BLaER1 (cell line): ENCODE measurements around the gene GJB1.

Experiments used
- H3K27ac ChIP-seq: shearing (Covaris generic); formaldehyde crosslinking; 2 replicates; pipeline ENCODE4 v1.8.1; 2022
- H3K27me3 ChIP-seq: shearing (Covaris generic); formaldehyde crosslinking; 2 replicates; pipeline ENCODE4 v1.8.1; 2022
- H3K36me3 ChIP-seq: shearing (Covaris generic); formaldehyde crosslinking; 2 replicates; pipeline ENCODE4 v1.8.1; 2022
- H3K4me1 ChIP-seq: shearing (Covaris generic); formaldehyde crosslinking; 2 replicates; pipeline ENCODE4 v1.8.1; 2022
- H3K4me2 ChIP-seq: shearing (Covaris generic); formaldehyde crosslinking; 2 replicates; pipeline ENCODE4 v1.8.1; 2022
- H3K4me3 ChIP-seq: shearing (Covaris generic); formaldehyde crosslinking; 2 replicates; pipeline ENCODE4 v1.8.1; 2022
- H3K9ac ChIP-seq: shearing (Covaris generic); formaldehyde crosslinking; 2 replicates; pipeline ENCODE4 v1.8.1; 2022
- H3K9me3 ChIP-seq: shearing (Covaris generic); formaldehyde crosslinking; 2 replicates; pipeline ENCODE4 v1.8.1; 2022
- H4K20me1 ChIP-seq: shearing (Covaris generic); formaldehyde crosslinking; 2 replicates; pipeline ENCODE4 v1.8.1; 2022
- Cebpa-rat ChIP-seq: shearing (Covaris generic); IDR thresholded peaks from 2 replicates; pipeline ENCODE4 v1.8.1; 2022

GJB1 gene

GRCh38 chrX:71228063-71228642 is 5.1 kb downstream of the GJB1 start:
- Histone ChIP-seq H3K36me3 (no peaks in the 10 kb centered on the region), H3K27ac (no peak overlapping the region), H3K9ac (no peak overlapping the region), H3K27me3 (peaks cover 22% of the 10 kb centered on the region), H3K4me3 (no peak overlapping the region), H3K4me1 (0 out of 2 replicates have a peak, but pooled peaks cover 6% of the 10 kb centered on the region), H4K20me1 (no peaks in the 10 kb centered on the region; the same call in 1 of the 2 replicates), H3K4me2 (no peak overlapping the region), H3K9me3 (no peaks in the 10 kb centered on the region; the same call in 1 of the 2 replicates)
- no peak for TF ChIP-seq Cebpa-rat

GRCh38 chrX:71235482-71235881 is 12.5 kb downstream of the GJB1 start:
- no peak for TF ChIP-seq Cebpa-rat
- no peaks in the 10 kb centered on the region; the same call in 1 of the 2 replicates for H4K20me1 ChIP-seq
- no peak overlapping the region for H3K4me2 ChIP-seq
- H3K4me1 ChIP-seq: no peaks in the 10 kb centered on the region
- H3K9ac ChIP-seq: no peak overlapping the region
- peaks cover 9% of the 10 kb centered on the region for H3K36me3 ChIP-seq
- no peak overlapping the region for H3K4me3 ChIP-seq
- no peak overlapping the region for H3K27ac ChIP-seq
- H3K9me3 ChIP-seq: no peaks in the 10 kb centered on the region
- H3K27me3 ChIP-seq: peaks cover 20% of the 10 kb centered on the region

GRCh38 chrX:71236836-71237235 is 13.8 kb downstream of the GJB1 start:
- no peak for TF ChIP-seq Cebpa-rat
- Histone ChIP-seq H3K9me3 (no peaks in the 10 kb centered on the region), H3K4me3 (no peak overlapping the region), H3K4me1 (no peaks in the 10 kb centered on the region), H3K27me3 (peaks cover 34% of the 10 kb centered on the region), H3K36me3 (peaks cover 23% of the 10 kb centered on the region), H4K20me1 (peaks cover 2% of the 10 kb centered on the region; the same call in 1 of the 2 replicates), H3K9ac (no peak overlapping the region), H3K27ac (no peak overlapping the region), H3K4me2 (no peak overlapping the region)

GRCh38 chrX:71239781-71240180 is 16.8 kb downstream of the GJB1 start:
- no peak overlapping the region for H3K4me2 ChIP-seq
- no peak overlapping the region for H3K27ac ChIP-seq
- H3K4me3 ChIP-seq: no peak overlapping the region
- H3K9ac ChIP-seq: no peak overlapping the region
- H3K4me1 ChIP-seq: no peaks in the 10 kb centered on the region
- H3K27me3 ChIP-seq: peaks cover 63% of the 10 kb centered on the region
- no peak for TF ChIP-seq Cebpa-rat
- peaks cover 7% of the 10 kb centered on the region; the same call in 1 of the 2 replicates for H4K20me1 ChIP-seq
- H3K9me3 ChIP-seq: no peaks in the 10 kb centered on the region
- peaks cover 52% of the 10 kb centered on the region for H3K36me3 ChIP-seq

- H3K36me3 ChIP-seq: peaks cover 67% of the 10 kb centered on the region
- H3K27ac ChIP-seq: no peak overlapping the region
- peaks cover 76% of the 10 kb centered on the region for H3K27me3 ChIP-seq
- H4K20me1 ChIP-seq: peaks cover 7% of the 10 kb centered on the region; the same call in 1 of the 2 replicates
- H3K4me2 ChIP-seq: no peak overlapping the region
- H3K9me3 ChIP-seq: no peaks in the 10 kb centered on the region
- no peak overlapping the region for H3K4me3 ChIP-seq
- TF ChIP-seq Cebpa-rat: no peak
- H3K4me1 ChIP-seq: no peaks in the 10 kb centered on the region
- no peak overlapping the region for H3K9ac ChIP-seq
Measured at GRCh38 chrX:71241301-71241700, 18.3 kb downstream of the GJB1 start.

GRCh38 chrX:71244359-71245128 is 21.5 kb downstream of the GJB1 start:
- H3K4me2 ChIP-seq: no peak overlapping the region
- H3K4me3 ChIP-seq: no peak overlapping the region
- no peak overlapping the region for H3K27ac ChIP-seq
- peaks cover 10% of the 10 kb centered on the region; the same call in 1 of the 2 replicates for H4K20me1 ChIP-seq
- no peak overlapping the region for H3K9ac ChIP-seq
- no peaks in the 10 kb centered on the region for H3K9me3 ChIP-seq
- peaks cover 96% of the 10 kb centered on the region for H3K27me3 ChIP-seq
- H3K4me1 ChIP-seq: no peaks in the 10 kb centered on the region
- H3K36me3 ChIP-seq: peaks cover 99% of the 10 kb centered on the region
- no peak for TF ChIP-seq Cebpa-rat

- TF ChIP-seq Cebpa-rat: no peak
- Histone ChIP-seq H3K4me3 (no peak overlapping the region), H3K9me3 (no peaks in the 10 kb centered on the region), H4K20me1 (peaks cover 16% of the 10 kb centered on the region; the same call in 1 of the 2 replicates), H3K4me1 (no peaks in the 10 kb centered on the region), H3K27me3 (peaks cover 96% of the 10 kb centered on the region), H3K9ac (no peak overlapping the region), H3K4me2 (no peak overlapping the region), H3K27ac (no peak overlapping the region), H3K36me3 (peaks cover 99% of the 10 kb centered on the region)
Measured at GRCh38 chrX:71245159-71245558, 22.1 kb downstream of the GJB1 start.

GRCh38 chrX:71250841-71251240 is 27.8 kb downstream of the GJB1 start:
- H3K9ac ChIP-seq: no peak overlapping the region
- peaks cover 28% of the 10 kb centered on the region for H3K4me1 ChIP-seq
- peaks cover 50% of the 10 kb centered on the region for H3K36me3 ChIP-seq
- H3K27ac ChIP-seq: no peak overlapping the region
- no peak for TF ChIP-seq Cebpa-rat
- H4K20me1 ChIP-seq: peaks cover 34% of the 10 kb centered on the region; the same call in 1 of the 2 replicates
- no peak overlapping the region for H3K4me2 ChIP-seq
- no peak overlapping the region for H3K4me3 ChIP-seq
- H3K9me3 ChIP-seq: no peaks in the 10 kb centered on the region
- H3K27me3 ChIP-seq: peaks cover 77% of the 10 kb centered on the region

- Histone ChIP-seq H3K36me3 (peaks cover 45% of the 10 kb centered on the region), H3K9ac (peak overlapping the region; percentile 39; the same call in 1 of the 2 replicates), H3K9me3 (no peaks in the 10 kb centered on the region), H4K20me1 (peaks cover 34% of the 10 kb centered on the region; the same call in 1 of the 2 replicates), H3K4me3 (peak overlapping the region; percentile 73; the same call in 1 of the 2 replicates), H3K4me1 (peaks cover 30% of the 10 kb centered on the region), H3K27ac (no peak overlapping the region), H3K4me2 (peak overlapping the region; percentile 86), H3K27me3 (peaks cover 76% of the 10 kb centered on the region)
- no peak for TF ChIP-seq Cebpa-rat
Measured at GRCh38 chrX:71251466-71251973, 28.5 kb downstream of the GJB1 start.

- H3K4me1 ChIP-seq: peaks cover 30% of the 10 kb centered on the region
- peak overlapping the region; percentile 73 for H3K4me3 ChIP-seq
- no peak for TF ChIP-seq Cebpa-rat
- peak overlapping the region; percentile 86 for H3K4me2 ChIP-seq
- H3K27me3 ChIP-seq: peaks cover 69% of the 10 kb centered on the region
- H3K9me3 ChIP-seq: no peaks in the 10 kb centered on the region
- peaks cover 34% of the 10 kb centered on the region; the same call in 1 of the 2 replicates for H4K20me1 ChIP-seq
- H3K36me3 ChIP-seq: peaks cover 38% of the 10 kb centered on the region
- peak overlapping the region; percentile 39; the same call in 1 of the 2 replicates for H3K9ac ChIP-seq
- no peak overlapping the region for H3K27ac ChIP-seq
Measured at GRCh38 chrX:71252221-71252620, 29.2 kb downstream of the GJB1 start.
